NCI-H2029 (cell line): ENCODE results near the gene PNPLA7.
A peak's percentile ranks its signal among the peaks of the same experiment; 100 is the strongest.
"Not testable (repeated sequence)": the region's sequence is repeated elsewhere in the genome, so short reads cannot be mapped to it uniquely, and the experiment has no call there.

Experiments used
- DNase-seq: peaks from one replicate; lab custom pipeline; 2025; lab: John Stamatoyannopoulos, UW

PNPLA7 gene

GRCh38 chr9:137417161-137418021 lies 132.8 kb downstream of the PNPLA7 start:
- no peak for DNase-seq

DNA sequence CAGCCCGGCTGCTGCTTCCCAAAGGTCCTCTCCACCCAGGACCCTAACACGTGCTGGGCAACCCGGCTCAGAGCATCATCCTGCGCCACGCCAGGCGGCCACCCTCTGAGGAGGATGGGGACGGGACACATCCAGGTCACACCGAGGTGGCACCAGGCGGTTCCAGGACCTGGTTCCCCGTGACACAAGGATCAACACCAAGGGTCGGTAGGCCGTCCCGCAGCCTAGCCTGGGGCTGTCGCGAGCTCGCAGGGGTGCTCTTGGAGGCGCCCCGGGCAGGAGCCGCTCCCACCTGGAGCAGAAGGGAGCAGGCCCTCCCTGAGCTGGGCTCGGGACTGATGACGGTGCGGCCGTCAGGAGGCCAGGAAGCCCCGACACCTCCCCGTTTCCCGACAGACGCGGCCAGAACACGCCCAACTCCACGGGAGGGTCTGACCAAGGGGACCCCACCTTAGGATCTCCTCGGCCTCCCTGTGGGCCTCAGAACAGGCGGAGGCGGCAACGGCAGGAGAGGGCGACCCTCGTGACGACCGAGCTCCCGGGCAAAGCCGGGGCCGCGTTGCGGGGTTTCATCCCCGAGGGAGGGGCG lies 133.5 kb downstream of the PNPLA7 start:
- no peak for DNase-seq

DNA sequence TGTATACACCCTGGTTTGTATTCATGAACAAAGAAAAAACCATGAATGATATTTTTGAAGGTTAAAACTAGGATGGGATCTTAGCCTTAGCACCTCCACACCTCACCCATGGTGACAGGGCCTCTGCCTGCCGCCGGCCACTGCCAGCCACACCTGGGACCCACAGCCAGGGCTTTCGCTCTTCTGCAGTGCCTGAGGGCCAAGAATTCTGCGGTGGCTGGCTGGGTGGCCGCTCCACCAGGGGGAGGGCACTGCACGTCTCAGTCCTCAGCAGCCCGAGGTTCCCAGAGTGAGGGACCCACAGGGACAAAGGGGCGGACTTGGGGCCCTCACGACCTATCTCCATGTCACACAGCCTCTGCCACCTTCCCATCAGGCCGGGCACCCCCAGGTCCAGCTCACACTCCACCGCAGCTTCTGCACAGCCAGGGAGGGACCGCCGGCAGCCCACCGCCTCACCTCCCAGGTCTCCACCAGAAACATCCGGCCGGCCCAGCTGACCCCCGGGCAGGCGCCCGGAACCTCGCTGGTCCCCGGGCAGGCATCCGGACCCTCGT lies 134.1 kb downstream of the PNPLA7 start:
- DNase-seq = no peak

DNA sequence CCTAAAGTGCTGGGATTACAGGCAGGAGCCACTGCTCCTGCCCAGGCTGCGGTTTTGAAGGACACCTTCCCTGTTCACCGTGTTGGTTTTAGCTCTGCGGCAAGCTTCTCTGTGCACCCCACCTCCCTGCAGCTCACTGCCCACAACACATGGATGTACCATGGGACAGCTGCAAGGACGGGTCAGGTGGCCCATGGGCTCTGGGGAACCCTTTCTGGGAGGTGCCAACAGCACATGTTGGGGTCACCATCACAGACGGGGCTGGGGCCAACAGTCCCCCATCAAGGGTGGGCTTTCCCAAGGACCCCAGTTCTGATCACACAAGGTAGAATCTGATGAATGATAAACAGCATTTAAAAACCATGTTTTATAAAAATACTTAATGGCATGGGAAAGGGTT lies 134.8 kb downstream of the PNPLA7 start:
- no peak for DNase-seq

DNA sequence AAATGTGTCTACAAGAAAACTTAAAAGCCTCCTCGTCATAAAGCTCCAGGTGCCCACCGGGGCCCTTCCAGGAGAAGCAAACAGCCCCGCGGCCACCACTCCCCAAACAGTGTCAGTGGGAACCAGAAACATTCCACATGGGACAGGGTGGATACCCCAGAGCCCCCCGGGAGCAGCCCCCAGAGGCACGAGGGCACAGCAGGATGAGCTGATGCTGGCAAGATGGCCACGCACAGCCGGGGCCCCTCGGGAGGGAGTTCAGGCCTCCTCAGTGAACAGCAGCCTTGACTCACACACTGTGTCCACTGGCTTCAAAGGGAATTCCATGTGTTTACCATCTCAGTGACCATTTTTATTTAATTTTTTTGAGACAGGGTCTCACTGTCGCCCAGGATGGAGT lies 137.8 kb downstream of the PNPLA7 start:
- DNase-seq = no peak

- DNase-seq = peak; percentile 65
These were observed 138.4 kb downstream of the PNPLA7 start for GRCh38 chr9:137411645-137412380.

GRCh38 chr9:137411260-137411644 lies 138.9 kb downstream of the PNPLA7 start:
- DNase-seq = no peak

DNA sequence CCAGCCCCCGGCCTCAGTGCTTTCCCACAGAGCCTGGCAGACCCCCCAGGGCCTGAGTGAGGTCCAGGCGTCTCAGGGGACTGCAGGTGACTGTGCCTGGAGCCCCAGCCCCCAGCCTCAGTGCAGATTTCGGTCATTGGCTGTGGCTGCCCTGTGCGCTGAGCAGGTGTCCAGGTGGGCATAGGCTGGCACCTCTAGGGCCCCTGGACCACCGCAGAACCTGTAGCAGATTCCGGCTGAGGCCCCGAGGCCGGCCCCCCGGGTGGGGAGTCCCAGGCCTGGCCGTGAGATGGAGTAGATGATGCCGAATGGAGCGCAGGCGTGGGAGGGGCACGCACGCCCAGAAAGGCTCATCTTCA lies 139.3 kb downstream of the PNPLA7 start:
- no peak for DNase-seq

DNA sequence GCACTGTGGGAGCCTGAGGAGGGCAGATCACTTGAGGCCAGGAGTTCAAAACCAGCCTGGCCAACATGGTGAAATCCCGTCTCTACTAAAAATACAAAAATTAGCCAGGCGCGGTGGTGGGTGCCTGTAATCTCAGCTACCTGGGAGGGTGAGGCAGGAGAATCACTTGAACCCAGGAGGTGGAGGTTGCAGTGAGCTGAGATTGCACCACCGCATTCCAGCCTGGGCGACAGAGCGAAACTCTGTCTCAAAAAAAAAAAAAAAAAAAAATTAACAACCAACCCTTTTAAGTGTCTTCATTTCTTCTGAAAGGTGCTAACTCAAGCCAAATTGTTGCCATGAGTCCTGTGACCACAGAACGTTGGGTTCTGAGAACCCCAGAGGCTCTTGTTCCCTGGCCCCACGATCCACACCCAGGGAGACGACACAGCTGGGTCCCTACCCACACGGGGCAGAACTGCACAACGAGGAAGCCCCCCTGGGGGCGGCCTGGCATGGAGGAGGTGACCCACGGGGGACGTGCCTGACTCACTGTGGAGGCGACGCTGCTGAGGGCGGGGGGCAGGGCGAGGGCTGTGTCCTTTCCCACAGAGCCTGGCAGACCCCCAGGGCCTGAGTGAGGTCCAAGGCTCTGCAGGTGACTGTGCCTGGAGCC lies 139.8 kb downstream of the PNPLA7 start:
- DNase-seq = not testable (repeated sequence)
